Upper lobe of right lung (tissue), 1 donor: ENCODE results near the gene SMIM24. TPM values are rescaled to one million over a fixed set of nuclear protein-coding genes. Genes with fewer than 3 reads are reported as not detected.

Experiments used
- ATAC-seq: fragments of 200-7000 bp; cut with Tn5 transposase; one replicate; pipeline ENCODE4 v1.9.1; 2020; ENCODE audit warnings: mild to moderate bottlenecking, moderate library complexity
- DNase-seq: peaks from one replicate; pipeline ENCODE4 v3.0.0-alpha.2; 2020
- H3K27ac ChIP-seq: fragments of 200-600 bp; one replicate; pipeline ENCODE4 v1.8.0; 2022
- H3K27me3 ChIP-seq: fragments of 200-600 bp; one replicate; pipeline ENCODE4 v1.8.0; 2022; ENCODE audit warnings: mild to moderate bottlenecking
- H3K36me3 ChIP-seq: fragments of 200-600 bp; one replicate; pipeline ENCODE4 v1.8.0; 2022
- H3K4me1 ChIP-seq: fragments of 200-600 bp; one replicate; pipeline ENCODE4 v1.8.0; 2022
- H3K4me3 ChIP-seq: fragments of 200-600 bp; one replicate; pipeline ENCODE4 v1.8.0; 2022; ENCODE audit warnings: mild to moderate bottlenecking
- H3K9me3 ChIP-seq: fragments of 200-600 bp; one replicate; pipeline ENCODE4 v1.8.0; 2022
- intact Hi-C: fragments of 100-400 bp; cut with DNase I; formaldehyde crosslinking; loops from one replicate; pipeline ENCODE4 v1.11.0; 2022
- total RNA-seq: library from RNA; stranded (reverse); fragmentation: NEBNext Ultra II Directional; extraction: Animal tissue kit (Norgen Biotek cat#: 25700); gene quantifications from one replicate; pipeline ENCODE4 v1.2.1, GENCODE V29; 2021
- TF ChIP-seq, protein P1 (sequence below): fragments of 200-600 bp; IDR thresholded peaks from one replicate; pipeline ENCODE4 v1.8.0; 2022; ENCODE audit warnings: antibody characterized with exemption
- donor health status: DM: no; HTN: yes; CAD: no; lungs with severe emphysema.

Gene SMIM24
- total RNA-seq, 1 donor from 2014 or later, result not detected

GRCh38 chr19:3526507-3527237, 46.3 kb upstream of the SMIM24 start:
- Histone ChIP-seq H3K36me3 (peaks cover 57% of the 10 kb centered on the region), H3K9me3 (no peaks in the 10 kb centered on the region), H3K27me3 (no peaks in the 10 kb centered on the region), H3K4me3 (no peak overlapping the region), H3K27ac (no peak overlapping the region), H3K4me1 (no peaks in the 10 kb centered on the region)
- DNase-seq (no peak), ATAC-seq (no peak)
- TF ChIP-seq, protein P1, sequence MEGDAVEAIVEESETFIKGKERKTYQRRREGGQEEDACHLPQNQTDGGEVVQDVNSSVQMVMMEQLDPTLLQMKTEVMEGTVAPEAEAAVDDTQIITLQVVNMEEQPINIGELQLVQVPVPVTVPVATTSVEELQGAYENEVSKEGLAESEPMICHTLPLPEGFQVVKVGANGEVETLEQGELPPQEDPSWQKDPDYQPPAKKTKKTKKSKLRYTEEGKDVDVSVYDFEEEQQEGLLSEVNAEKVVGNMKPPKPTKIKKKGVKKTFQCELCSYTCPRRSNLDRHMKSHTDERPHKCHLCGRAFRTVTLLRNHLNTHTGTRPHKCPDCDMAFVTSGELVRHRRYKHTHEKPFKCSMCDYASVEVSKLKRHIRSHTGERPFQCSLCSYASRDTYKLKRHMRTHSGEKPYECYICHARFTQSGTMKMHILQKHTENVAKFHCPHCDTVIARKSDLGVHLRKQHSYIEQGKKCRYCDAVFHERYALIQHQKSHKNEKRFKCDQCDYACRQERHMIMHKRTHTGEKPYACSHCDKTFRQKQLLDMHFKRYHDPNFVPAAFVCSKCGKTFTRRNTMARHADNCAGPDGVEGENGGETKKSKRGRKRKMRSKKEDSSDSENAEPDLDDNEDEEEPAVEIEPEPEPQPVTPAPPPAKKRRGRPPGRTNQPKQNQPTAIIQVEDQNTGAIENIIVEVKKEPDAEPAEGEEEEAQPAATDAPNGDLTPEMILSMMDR, result no peak
- intact Hi-C loops, result no loop called here

- intact Hi-C loops, result no loop called here
- Histone ChIP-seq H3K36me3 (peaks cover 45% of the 10 kb centered on the region), H3K4me1 (no peaks in the 10 kb centered on the region), H3K9me3 (no peaks in the 10 kb centered on the region), H3K4me3 (no peak overlapping the region), H3K27me3 (no peaks in the 10 kb centered on the region), H3K27ac (no peak overlapping the region)
- DNase-seq (no peak), ATAC-seq (no peak)
- TF ChIP-seq, protein P1, result no peak
These were observed 44.7 kb upstream of the SMIM24 start for GRCh38 chr19:3524904-3525451.

- H3K9me3 ChIP-seq, result no peaks in the 10 kb centered on the region
- DNase-seq (no peak), ATAC-seq (no peak)
- H3K27ac ChIP-seq, result no peak overlapping the region
- H3K4me1 ChIP-seq, result no peaks in the 10 kb centered on the region
- peaks cover 52% of the 10 kb centered on the region for H3K36me3 ChIP-seq
- TF ChIP-seq, protein P1, result no peak
- intact Hi-C loops, result no loop called here
- no peaks in the 10 kb centered on the region for H3K27me3 ChIP-seq
- no peak overlapping the region for H3K4me3 ChIP-seq
These were observed 43.9 kb upstream of the SMIM24 start for GRCh38 chr19:3524078-3524842.

DNA sequence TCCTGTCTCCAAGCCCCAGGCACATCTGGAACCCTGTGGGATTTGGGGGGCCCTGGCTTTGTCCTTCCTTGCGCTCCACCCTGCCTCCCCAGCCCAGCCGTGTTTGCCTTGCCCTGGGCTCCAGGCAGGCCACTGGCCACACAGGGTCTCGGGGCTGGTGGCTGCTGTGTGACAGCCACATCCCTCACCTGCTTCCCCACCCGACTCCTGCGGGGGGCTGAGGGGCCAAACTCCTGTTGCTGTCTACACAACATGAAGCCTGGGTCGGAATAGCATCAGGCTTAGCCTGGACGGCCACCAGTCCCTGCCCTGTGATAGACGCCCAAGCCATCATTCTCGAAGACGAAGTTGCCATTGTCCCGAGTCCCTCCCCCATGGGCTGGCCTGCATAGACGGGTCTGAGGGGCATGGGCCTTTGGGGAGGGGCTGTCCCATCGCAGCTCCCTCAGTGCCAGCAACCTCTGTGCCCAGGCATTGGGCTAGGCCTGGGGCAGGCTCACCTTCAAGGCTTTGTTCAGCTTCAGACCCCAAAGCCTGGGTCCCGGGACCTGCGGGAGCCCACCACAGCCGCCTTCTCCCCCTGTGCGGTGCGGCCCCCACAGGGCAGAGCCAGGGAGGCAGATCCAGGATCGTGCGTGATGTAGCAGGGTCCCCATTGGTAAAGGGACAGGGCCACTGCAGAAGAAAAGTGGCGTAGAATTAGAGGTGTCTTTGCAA, 43.2 kb upstream of the SMIM24 start:
- Histone ChIP-seq H3K27ac (no peak overlapping the region), H3K9me3 (no peaks in the 10 kb centered on the region), H3K4me3 (no peak overlapping the region), H3K4me1 (no peaks in the 10 kb centered on the region), H3K27me3 (no peaks in the 10 kb centered on the region), H3K36me3 (peaks cover 56% of the 10 kb centered on the region)
- DNase-seq, result no peak
- no peak for ATAC-seq
- TF ChIP-seq, protein P1, result no peak
- intact Hi-C loops, result no loop called here

DNA sequence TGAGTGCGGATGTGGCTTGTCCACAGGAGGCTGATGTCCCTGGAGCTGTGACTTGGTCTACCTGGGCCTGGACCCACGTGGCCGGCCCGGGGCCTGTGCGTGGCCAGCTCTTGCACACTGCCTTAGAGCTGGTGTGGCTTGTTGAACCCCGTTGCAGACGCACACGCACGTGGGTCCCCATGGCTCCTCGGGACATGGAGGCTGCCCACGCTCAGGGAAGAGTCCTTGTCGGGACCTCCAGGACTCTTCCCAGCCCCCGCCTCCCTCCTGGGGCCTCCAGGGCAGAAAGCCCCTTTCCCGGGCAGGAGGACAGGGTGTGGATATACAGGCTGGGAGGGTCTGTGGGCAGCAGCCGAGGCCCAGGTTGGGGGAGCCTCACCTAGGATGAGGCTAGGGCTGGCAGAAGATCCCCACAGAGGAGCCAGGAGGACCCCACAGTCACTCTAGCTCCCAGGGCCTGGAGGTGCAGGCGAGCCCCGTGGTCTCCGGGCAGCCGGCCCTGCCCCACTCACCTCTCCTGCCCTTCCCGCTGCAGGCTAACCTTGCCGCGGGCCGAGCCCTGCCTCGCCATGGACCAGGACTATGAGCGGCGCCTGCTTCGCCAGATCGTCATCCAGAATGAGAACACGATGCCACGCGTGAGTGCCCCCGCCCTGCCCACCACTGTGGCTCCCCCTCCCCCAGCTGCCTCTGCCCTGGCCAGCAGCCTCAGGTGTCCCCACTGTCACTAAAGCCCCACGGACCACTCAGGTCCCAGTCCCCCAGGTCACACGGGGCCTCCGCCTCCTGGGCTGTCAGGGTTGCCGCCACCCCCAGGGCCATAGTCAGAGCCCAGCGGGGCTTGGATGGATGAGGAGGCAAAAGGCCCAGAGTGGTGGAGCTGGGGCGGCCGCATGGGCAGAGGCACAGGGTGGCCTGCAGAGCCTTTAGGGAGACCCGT, 42.4 kb upstream of the SMIM24 start:
- H3K4me3 ChIP-seq, result no peak overlapping the region
- no peaks in the 10 kb centered on the region for H3K9me3 ChIP-seq
- TF ChIP-seq, protein P1, result no peak
- DNase-seq, result peak; percentile 58
- H3K27me3 ChIP-seq, result no peaks in the 10 kb centered on the region
- peaks cover 54% of the 10 kb centered on the region for H3K36me3 ChIP-seq
- ATAC-seq, result no peak
- intact Hi-C loops, result no loop called here
- no peak overlapping the region for H3K27ac ChIP-seq
- no peaks in the 10 kb centered on the region for H3K4me1 ChIP-seq
